HG03575 (cell line): ENCODE measurements around the gene NPHP4.

Source experiments
- ATAC-seq: cut with Tn5 transposase; IDR thresholded peaks from one replicate; pipeline ENCODE4 v1.9.1; 2021; ENCODE audit not compliant: unreplicated experiment, insufficient number of reproducible peaks, low FRiP score; ENCODE audit errors: extremely low read depth

Gene NPHP4

GRCh38 chr1:5961601-5962000, 30.6 kb downstream of the NPHP4 start:
- no peak for ATAC-seq

- ATAC-seq, result no peak
Measured at GRCh38 chr1:5960336-5960735, 31.9 kb downstream of the NPHP4 start.

DNA sequence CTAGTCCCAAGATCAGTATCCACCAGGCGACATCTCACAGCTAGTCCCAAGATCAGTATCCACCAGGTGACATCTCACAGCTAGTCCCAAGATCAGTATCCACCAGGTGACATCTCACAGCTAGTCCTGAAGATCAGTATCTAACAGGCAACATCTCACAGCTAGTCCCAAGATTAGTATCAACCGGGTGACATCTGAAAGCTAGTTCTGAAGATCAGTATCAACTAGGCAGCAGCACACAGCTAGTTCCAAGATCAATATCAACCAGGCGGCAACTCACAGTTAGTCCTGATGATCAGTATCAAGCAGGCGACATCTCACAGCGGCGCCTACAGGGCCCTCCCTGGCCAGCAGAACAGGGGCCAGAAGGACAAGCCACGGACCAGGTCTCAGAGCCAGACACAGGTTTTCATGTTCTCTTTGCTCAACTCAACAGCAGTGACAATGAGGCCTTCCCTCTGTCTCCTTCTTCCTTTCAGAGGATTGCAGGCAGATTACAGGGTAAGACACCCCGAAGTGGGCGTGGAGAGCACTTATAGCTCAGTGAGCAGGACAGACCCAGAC, 32.5 kb downstream of the NPHP4 start:
- no peak for ATAC-seq

GRCh38 chr1:5959087-5959486, 33.1 kb downstream of the NPHP4 start:
- no peak for ATAC-seq

- ATAC-seq, result no peak
Measured at GRCh38 chr1:5956022-5956830, 36.0 kb downstream of the NPHP4 start.

- no peak for ATAC-seq
Measured at GRCh38 chr1:5955479-5955977, 36.7 kb downstream of the NPHP4 start.

- no peak for ATAC-seq
Measured at GRCh38 chr1:5954964-5955363, 37.3 kb downstream of the NPHP4 start.

- no peak for ATAC-seq
Measured at GRCh38 chr1:5953386-5953785, 38.8 kb downstream of the NPHP4 start.

DNA sequence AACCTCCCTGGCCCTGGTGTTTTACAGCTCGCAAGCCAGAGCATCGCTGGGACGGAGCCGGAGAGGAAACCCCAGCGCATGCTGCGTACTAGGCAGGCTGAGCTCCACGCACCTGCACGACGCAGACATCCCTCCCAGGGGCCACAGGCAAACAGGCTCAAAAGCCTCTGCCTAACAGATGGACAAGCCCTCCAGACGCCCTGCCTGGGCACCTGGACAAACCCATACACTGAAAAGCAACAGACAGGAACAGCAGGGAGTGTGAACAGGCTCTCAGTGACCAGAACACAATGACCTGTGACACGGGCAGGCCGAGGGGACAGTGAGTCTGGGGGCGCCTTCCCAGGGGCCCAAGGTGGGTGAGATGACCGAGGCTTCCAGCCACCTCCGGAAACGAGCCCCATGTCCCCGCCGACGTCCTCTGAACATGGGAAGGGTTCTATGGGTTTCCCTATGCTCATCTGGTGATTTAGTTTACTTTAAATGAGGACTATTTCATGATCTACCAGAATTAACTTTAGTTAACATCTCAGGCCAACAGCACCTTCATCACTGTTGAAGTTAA, 40.3 kb downstream of the NPHP4 start:
- ATAC-seq, result no peak

DNA sequence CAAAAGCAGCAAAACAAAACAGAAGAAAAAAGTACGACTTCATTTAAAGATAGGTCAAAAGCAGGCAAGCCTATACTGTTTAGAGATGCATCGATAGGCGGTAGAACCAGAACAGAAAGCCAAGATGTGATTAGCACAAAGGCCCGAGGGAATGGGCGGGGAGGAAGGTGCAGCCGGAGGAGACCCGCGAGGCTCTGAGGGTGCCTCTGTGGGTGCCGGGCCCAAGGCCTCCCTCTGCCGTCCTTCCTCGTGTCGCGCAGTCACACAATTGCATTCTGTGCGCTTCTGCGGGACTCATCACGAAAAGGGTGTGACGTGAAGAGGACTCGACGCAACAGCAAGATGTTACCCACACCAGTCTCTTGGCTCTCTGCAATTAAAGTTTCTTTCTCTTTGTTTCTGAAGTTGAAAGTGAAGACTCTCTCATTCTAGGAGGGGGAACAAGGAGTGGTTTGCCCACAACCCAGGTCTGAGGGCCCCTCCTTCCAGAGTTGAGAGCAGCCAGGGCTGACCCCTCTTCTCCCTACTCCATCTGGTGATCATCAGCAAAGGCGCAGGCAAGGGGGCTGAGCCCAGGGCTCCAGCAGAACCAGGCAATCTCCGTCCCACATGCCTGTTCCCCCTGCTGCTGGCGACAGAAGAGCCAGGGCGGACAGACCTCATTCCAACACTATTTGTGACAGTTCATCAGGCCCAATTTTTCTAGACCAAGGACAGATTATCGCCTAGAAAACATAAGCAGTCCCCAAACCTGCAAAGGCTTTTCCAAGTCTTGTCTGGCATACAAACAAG, 41.0 kb downstream of the NPHP4 start:
- no peak for ATAC-seq

DNA sequence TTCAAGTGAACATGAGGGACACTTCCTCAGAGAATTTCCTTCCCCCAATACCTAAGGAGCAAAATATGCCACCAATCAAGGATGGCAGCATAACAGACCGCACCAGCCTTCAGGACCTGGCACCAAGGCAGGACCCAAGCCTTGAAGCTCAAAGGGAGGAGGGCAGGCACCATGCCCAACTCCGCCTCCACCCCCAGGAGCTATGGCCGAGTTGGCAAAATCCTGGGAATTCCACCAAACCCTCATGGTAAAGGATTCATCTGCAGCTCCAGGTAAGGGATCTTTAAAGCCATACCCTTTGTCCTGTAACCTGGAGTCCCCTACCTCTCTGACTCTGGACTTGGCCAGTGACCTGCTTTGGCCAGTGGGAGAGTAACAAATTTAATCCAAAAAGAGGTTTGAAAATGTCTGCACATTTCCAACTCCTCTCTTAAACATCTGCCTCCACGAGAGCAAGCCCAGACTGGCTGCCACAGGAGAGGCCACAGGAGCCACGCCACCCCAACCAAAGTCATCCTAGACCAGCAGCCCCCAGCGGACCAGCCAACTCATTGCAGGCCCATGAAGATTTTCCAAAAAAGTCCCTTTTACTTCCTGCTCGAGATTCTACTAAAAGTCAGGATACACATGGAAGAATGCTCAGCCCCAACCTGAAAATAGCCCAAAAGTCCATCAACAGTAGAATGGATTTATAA, 41.9 kb downstream of the NPHP4 start:
- ATAC-seq, result no peak

- ATAC-seq, result no peak
Measured at GRCh38 chr1:5949761-5950100, 42.5 kb downstream of the NPHP4 start.

DNA sequence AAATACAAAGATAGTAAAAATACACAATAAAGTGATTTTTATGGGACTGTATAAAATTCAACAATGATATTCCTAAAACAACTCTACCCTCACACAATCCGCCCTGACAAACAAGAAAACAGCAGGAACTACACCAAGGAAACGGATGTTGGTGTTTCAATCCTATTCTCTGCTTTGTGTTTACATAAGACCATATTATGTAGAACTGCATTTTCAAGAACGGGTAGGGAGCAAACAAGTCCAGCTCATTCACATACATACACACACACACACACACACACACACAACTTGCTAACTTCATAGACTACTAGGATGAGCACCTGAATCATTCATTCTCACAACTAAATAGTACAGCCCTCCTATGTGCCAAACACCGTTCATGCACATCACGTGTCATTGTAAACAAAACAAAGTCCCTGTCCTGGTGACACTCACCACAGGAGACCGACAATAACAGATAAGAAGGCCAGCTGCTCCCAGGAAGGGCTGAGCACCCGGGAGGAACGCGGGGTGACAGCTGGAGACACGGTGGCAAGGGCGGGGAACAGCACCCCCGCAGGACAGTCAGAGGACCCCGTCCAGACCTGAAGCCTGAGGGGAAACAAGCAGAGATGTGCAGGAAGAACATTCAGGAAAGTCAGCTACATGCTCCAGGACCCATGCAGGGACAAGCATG, 43.0 kb downstream of the NPHP4 start:
- no peak for ATAC-seq

DNA sequence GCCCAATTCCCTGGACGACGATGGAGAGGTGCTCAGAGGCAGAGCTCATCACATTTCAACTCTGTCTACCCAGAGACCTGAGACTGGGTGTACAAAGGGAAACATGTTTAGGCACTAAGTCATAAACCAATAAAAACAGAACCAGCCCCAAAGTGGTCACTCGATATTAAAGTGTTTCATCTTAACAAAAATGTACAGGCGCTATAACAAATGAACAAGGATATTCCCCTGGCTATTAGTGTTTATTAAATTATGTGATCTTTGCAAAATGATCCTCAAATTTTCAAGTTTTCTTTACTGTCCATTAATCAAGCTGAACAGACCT, 43.6 kb downstream of the NPHP4 start:
- no peak for ATAC-seq

DNA sequence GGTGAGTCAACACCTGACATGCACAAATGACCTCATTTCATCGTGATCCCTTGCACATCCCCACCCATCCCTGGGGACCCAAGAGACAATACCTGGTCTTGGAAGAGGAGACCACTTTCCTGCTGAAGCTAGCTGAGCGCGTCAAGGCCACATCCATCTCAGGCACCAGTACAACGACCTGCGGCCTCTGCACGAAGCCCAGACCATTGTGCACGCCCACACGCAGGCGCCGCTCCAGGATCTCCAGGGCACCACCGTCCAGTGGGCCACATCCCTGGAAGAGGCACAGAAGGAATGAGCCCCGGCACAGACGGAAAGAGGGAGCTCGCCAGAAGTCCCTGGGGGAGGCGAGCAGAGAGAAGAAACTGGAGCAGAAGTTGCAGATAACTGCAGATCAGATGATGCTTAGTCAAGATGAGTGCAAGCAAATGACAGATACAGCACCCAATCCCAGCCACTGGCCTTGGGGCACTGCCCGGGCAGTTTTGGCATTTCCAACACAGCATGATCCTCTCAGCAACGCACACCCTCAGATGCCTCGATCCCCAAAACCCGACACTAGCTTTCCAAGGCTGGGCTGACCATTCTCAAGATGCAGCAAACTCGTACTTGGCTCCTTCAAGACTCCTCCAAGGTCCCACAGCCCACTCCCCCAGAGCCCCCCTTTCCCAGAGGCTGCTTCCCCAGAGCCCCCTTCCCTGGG, 44.1 kb downstream of the NPHP4 start:
- ATAC-seq, result no peak

DNA sequence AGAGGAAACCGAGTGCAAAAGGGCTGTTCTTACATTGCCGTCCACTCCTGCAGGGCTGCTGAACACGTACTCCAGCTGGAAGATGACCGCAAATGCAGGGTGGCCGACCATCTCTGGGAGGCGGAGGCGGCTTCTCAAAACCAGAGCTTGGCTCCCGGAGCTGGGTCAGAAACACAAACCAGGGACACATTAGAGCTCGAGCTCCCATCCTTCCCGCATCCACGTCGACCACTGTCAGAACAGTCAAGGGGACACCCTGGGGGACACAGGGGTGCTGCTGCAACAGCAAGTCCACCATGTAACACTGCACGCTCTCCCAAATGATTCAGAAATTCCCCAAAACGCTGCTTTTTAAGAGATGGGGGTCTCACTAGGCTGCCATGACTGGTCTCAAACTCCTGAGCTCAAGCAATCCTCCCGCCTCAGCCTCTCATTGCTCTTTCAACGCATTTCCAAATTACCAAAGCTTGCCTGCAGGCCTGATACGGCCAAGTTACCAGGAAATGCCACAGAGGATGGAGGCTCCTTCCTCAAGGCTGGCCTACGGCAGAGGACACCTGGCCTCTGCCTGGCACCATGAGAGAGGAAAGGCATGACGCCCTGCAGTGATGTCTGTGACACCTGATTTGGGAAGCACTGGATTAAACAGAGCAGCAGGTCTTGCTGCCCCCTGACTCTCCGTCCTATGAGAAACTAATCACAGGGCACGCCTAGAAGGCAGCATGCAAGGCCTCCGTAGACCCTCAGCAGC, 45.0 kb downstream of the NPHP4 start:
- no peak for ATAC-seq

DNA sequence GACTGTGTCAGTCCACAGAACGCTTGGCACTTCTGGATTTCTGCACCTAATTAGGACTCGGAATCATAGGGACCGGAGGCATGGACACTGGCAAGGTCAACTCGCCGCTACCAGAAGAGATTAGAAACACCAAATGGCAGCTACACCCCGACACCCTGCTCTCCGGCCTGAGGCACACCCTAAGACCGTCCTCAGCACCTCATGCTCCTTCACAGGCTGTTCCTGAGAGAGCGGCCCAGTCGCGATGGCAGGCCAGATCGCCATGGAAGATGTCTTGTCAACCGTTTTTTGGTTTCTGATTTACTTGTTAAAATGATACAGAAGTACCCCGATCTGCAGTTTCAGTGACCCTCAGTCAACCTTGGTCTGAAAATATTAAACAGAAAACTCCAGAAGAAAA, 46.8 kb downstream of the NPHP4 start:
- no peak for ATAC-seq

GRCh38 chr1:5944843-5945167, 47.4 kb downstream of the NPHP4 start:
- ATAC-seq, result no peak
